Measurements from ENCODE around the gene GALNT7.

The GALNT7 gene

DNA sequence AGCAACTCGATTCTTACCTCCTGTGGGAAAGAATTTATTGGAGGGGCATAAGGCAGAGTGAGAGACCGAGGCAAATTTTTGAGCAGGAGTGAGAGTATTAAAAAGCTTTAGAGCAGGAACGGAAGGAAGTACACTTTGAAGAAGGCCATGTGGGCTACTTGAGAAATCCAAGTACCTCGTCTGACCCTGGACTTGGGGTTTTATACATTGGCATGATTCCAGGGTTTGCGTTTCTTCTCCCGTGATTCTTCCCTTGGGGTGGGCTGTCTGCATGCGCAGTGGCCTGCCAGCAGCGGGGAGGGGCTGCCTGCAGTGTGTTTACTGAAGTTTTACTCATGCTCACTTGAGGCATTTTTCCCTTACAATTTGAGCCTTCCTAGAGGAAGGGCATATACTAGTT is 3.4 kb downstream of the GALNT7 start:
- no peak for DNase-seq
- Histone ChIP-seq H3K36me3 (no peaks in the 10 kb centered on the region), H3K27ac (no peak overlapping the region), H3K27me3 (ENCODE audit: insufficient read depth, low read depth, severe bottlenecking) (no peaks in the 10 kb centered on the region), H3K4me3 (ENCODE audit: low read depth, low read length) (no peak overlapping the region), H3K9me3 (ENCODE audit: severe bottlenecking) (no peaks in the 10 kb centered on the region)
- TF ChIP-seq, protein P1, sequence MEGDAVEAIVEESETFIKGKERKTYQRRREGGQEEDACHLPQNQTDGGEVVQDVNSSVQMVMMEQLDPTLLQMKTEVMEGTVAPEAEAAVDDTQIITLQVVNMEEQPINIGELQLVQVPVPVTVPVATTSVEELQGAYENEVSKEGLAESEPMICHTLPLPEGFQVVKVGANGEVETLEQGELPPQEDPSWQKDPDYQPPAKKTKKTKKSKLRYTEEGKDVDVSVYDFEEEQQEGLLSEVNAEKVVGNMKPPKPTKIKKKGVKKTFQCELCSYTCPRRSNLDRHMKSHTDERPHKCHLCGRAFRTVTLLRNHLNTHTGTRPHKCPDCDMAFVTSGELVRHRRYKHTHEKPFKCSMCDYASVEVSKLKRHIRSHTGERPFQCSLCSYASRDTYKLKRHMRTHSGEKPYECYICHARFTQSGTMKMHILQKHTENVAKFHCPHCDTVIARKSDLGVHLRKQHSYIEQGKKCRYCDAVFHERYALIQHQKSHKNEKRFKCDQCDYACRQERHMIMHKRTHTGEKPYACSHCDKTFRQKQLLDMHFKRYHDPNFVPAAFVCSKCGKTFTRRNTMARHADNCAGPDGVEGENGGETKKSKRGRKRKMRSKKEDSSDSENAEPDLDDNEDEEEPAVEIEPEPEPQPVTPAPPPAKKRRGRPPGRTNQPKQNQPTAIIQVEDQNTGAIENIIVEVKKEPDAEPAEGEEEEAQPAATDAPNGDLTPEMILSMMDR (IDR thresholded peaks at IDR 0.05; ENCODE audit: low read depth, low read length), result no peak

DNA sequence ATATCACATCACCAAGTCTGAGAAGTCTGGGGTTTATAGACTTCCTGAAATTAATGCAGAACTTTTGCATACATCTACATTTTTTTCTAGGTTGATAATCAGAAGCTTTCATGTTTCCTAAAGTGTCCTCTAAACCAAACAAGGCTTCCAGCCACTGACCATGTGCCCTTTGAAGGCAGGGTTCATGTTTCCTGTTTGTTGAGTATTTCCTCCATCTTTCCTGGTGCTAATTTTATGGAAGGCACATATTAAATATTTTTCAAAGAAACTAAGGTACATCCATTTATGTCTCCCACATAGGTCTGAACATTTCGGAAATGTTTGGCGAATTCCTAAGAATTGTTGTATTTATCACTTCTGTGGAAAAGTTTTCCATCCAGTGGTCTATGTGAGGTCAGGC is 5.6 kb downstream of the GALNT7 start:
- H3K36me3 ChIP-seq, result no peaks in the 10 kb centered on the region
- no peak overlapping the region for H3K27ac ChIP-seq
- H3K9me3 ChIP-seq (ENCODE audit: severe bottlenecking), result no peaks in the 10 kb centered on the region
- H3K4me3 ChIP-seq (ENCODE audit: low read depth, low read length), result no peak overlapping the region
- TF ChIP-seq, protein P1 (IDR thresholded peaks at IDR 0.05; ENCODE audit: low read depth, low read length), result no peak
- DNase-seq, result no peak
- H3K27me3 ChIP-seq (ENCODE audit: insufficient read depth, low read depth, severe bottlenecking), result no peaks in the 10 kb centered on the region

DNA sequence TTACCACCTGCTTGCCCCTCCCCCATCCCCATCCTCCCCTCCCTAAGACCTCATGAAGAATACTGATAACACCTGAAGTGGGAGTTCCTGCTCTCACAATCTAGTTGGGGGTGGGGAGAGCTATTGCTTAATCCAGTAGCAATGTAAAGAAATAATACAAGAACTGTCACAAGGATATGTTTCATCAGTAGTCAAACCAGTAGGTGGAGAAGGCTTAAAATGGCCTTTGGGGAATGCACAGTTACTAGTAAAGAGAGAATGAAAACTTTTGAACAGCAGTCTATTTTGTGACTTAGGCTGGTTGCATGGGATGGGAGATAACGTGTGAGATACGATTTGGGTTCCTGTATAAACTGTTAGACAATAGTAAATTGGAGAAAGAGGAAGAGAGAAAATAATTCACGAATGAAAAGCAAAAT is 6.0 kb downstream of the GALNT7 start:
- no peaks in the 10 kb centered on the region for H3K9me3 ChIP-seq (ENCODE audit: severe bottlenecking)
- no peak overlapping the region for H3K4me3 ChIP-seq (ENCODE audit: low read depth, low read length)
- TF ChIP-seq, protein P1 (IDR thresholded peaks at IDR 0.05; ENCODE audit: low read depth, low read length), result no peak
- DNase-seq, result no peak
- H3K27me3 ChIP-seq (ENCODE audit: insufficient read depth, low read depth, severe bottlenecking), result no peaks in the 10 kb centered on the region
- no peaks in the 10 kb centered on the region for H3K36me3 ChIP-seq
- H3K27ac ChIP-seq, result no peak overlapping the region

DNA sequence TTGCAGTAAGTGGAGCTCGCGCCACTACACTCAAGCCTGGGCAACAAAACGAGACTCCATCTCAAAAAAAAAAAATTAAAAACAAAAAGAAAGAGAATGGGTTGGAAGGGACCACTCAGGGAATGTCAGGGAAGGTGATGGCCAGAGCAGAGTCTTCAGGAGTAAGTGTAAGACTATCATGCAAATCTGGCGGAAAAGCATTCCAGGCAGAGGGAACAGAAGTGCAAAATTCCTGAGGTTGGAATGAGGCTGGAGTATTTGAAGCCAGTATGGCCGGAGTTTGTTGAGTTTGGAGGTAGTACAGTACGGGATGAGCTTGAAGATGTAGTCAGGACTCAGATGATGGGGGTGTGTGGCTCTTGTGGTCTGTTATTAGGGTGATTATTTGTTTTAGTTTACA is 7.4 kb downstream of the GALNT7 start:
- Histone ChIP-seq H3K27ac (no peak overlapping the region), H3K4me3 (ENCODE audit: low read depth, low read length) (no peak overlapping the region), H3K36me3 (no peaks in the 10 kb centered on the region), H3K27me3 (ENCODE audit: insufficient read depth, low read depth, severe bottlenecking) (no peaks in the 10 kb centered on the region), H3K9me3 (ENCODE audit: severe bottlenecking) (no peaks in the 10 kb centered on the region)
- TF ChIP-seq, protein P1 (IDR thresholded peaks at IDR 0.05; ENCODE audit: low read depth, low read length), result no peak
- no peak for DNase-seq

DNA sequence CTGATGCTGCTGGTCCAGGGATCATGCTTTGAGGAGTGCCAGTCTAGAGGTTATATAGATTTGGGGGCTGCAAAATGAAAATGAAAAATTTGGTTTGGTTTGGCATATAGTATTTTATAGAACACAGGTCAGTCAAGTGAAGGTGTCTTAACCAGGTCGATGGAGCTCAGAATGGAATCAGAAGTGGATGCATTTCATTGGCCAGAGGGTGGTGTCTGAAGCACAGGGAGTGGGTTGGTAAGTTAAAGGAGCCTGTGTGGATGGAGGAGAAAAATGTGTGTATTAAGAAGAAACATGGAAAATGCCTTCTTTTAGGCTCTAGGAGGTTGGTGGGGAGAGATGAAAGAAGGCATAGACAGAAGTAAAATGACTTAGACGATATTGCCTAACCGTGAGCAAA is 8.6 kb downstream of the GALNT7 start:
- TF ChIP-seq, protein P1 (IDR thresholded peaks at IDR 0.05; ENCODE audit: low read depth, low read length), result no peak
- Histone ChIP-seq H3K4me3 (ENCODE audit: low read depth, low read length) (no peak overlapping the region), H3K27ac (no peak overlapping the region), H3K27me3 (ENCODE audit: insufficient read depth, low read depth, severe bottlenecking) (no peaks in the 10 kb centered on the region), H3K9me3 (ENCODE audit: severe bottlenecking) (no peaks in the 10 kb centered on the region), H3K36me3 (no peaks in the 10 kb centered on the region)
- DNase-seq, result no peak

DNA sequence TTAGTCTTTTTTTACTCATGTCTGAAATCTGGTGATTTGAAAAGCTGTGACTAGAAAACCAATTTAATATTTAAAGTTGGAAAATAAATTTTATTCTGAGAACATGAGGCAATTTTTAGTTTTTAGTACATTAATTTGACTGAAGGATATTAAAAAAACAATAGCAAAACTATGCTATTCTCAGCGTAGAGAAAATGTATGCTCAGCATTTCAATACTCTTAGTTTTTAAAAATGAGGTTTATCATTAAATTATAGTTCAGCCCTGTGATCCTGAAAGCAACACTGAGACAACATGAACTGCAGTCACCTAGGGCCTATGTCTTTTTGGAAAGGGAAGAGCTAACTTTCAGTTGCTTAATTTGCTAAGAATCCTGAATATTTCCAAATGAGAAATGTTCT is 9.5 kb downstream of the GALNT7 start:
- Histone ChIP-seq H3K36me3 (no peaks in the 10 kb centered on the region), H3K9me3 (ENCODE audit: severe bottlenecking) (no peaks in the 10 kb centered on the region), H3K4me3 (ENCODE audit: low read depth, low read length) (no peak overlapping the region), H3K27ac (no peak overlapping the region), H3K27me3 (ENCODE audit: insufficient read depth, low read depth, severe bottlenecking) (no peaks in the 10 kb centered on the region)
- TF ChIP-seq, protein P1 (IDR thresholded peaks at IDR 0.05; ENCODE audit: low read depth, low read length), result no peak
- no peak for DNase-seq
